ENCODE data around the gene PRKN. TPM values are rescaled to one million over a fixed set of nuclear protein-coding genes. Genes with fewer than 3 reads are reported as not detected.

Gene PRKN
- total RNA-seq, 1 experiment from 2014 or later = 0.34 TPM

GRCh38 chr6:162493917-162494316 is 233.6 kb downstream of the PRKN start:
- CTCF ChIA-PET = no interaction called here
- Histone ChIP-seq H3K9me3 (no peaks in the 10 kb centered on the region), H3K4me3 (ENCODE audit: low read depth, low read length) (no peak overlapping the region), H3K4me1 (no peaks in the 10 kb centered on the region), H3K36me3 (ENCODE audit: control insufficient read depth, insufficient read depth, low read length) (no peaks in the 10 kb centered on the region), H3K27me3 (replicated peaks; ENCODE audit: control insufficient read depth, insufficient read depth, low read length) (no peaks in the 10 kb centered on the region)
- H3K27me3 Mint-ChIP-seq (ENCODE audit: insufficient read depth, unreplicated experiment) = peaks cover 5% of the 10 kb centered on the region
- H3K9me3 Mint-ChIP-seq (ENCODE audit: unreplicated experiment) = no peaks in the 10 kb centered on the region
- no peak overlapping the region for H3K4me3 Mint-ChIP-seq (ENCODE audit: unreplicated experiment)
- intact Hi-C loops (cut with micrococcal nuclease; ENCODE audit: unreplicated experiment) = no loop called here
- BruUV-seq (replicated peaks) = no TSS peak
- H3K27ac Mint-ChIP-seq (ENCODE audit: unreplicated experiment) = no peak overlapping the region
- POLR2A ChIA-PET = no interaction called here
- H3K4me1 Mint-ChIP-seq (ENCODE audit: low read depth, unreplicated experiment) = no peaks in the 10 kb centered on the region
- no peaks in the 10 kb centered on the region for H3K36me3 Mint-ChIP-seq (ENCODE audit: insufficient read depth, unreplicated experiment)
- no peak for DNase-seq
- no peak for TF ChIP-seq CTCF (IDR thresholded peaks at IDR 0.05; ENCODE audit: insufficient read depth in 1 of 2, low read depth in 1 of 2, low read length in 1 of 2, severe bottlenecking in 1 of 2, unreplicated experiment in 1 of 2)

GRCh38 chr6:162491637-162492036 is 235.9 kb downstream of the PRKN start:
- no peaks in the 10 kb centered on the region for H3K27me3 ChIP-seq (replicated peaks; ENCODE audit: control insufficient read depth, insufficient read depth, low read length)
- H3K4me1 ChIP-seq = no peaks in the 10 kb centered on the region
- TF ChIP-seq CTCF (IDR thresholded peaks at IDR 0.05; ENCODE audit: insufficient read depth in 1 of 2, low read depth in 1 of 2, low read length in 1 of 2, severe bottlenecking in 1 of 2, unreplicated experiment in 1 of 2) = no peak
- no peaks in the 10 kb centered on the region for H3K36me3 ChIP-seq (ENCODE audit: control insufficient read depth, insufficient read depth, low read length)
- ChIA-PET CTCF (no interaction called here), POLR2A (interaction anchor here (0.5 kb wide), 1 partner anchor 57 kb away, joined by 4 read pairs; no protein-coding TSS in a partner anchor)
- DNase-seq = no peak
- intact Hi-C loops (cut with micrococcal nuclease; ENCODE audit: unreplicated experiment) = no loop called here
- no peaks in the 10 kb centered on the region for H3K9me3 ChIP-seq
- H3K27ac Mint-ChIP-seq (ENCODE audit: unreplicated experiment) = no peak overlapping the region
- no TSS peak for BruUV-seq (replicated peaks)
- H3K4me3 ChIP-seq (ENCODE audit: low read depth, low read length) = no peak overlapping the region
- H3K4me3 Mint-ChIP-seq (ENCODE audit: unreplicated experiment) = no peak overlapping the region
- H3K27me3 Mint-ChIP-seq (ENCODE audit: insufficient read depth, unreplicated experiment) = peaks cover 9% of the 10 kb centered on the region
- no peaks in the 10 kb centered on the region for H3K36me3 Mint-ChIP-seq (ENCODE audit: insufficient read depth, unreplicated experiment)
- no peaks in the 10 kb centered on the region for H3K9me3 Mint-ChIP-seq (ENCODE audit: unreplicated experiment)
- H3K4me1 Mint-ChIP-seq (ENCODE audit: low read depth, unreplicated experiment) = no peaks in the 10 kb centered on the region

GRCh38 chr6:162489101-162489976 is 238.2 kb downstream of the PRKN start:
- no TSS peak for BruUV-seq (replicated peaks)
- Histone ChIP-seq H3K27me3 (replicated peaks; ENCODE audit: control insufficient read depth, insufficient read depth, low read length) (no peaks in the 10 kb centered on the region), H3K36me3 (ENCODE audit: control insufficient read depth, insufficient read depth, low read length) (no peaks in the 10 kb centered on the region), H3K4me3 (ENCODE audit: low read depth, low read length) (no peak overlapping the region), H3K4me1 (no peaks in the 10 kb centered on the region), H3K9me3 (no peaks in the 10 kb centered on the region)
- intact Hi-C loops (cut with micrococcal nuclease; ENCODE audit: unreplicated experiment) = no loop called here
- ChIA-PET POLR2A (no interaction called here), CTCF (no interaction called here)
- DNase-seq = no peak
- no peak for TF ChIP-seq CTCF (IDR thresholded peaks at IDR 0.05; ENCODE audit: insufficient read depth in 1 of 2, low read depth in 1 of 2, low read length in 1 of 2, severe bottlenecking in 1 of 2, unreplicated experiment in 1 of 2)
- Mint-ChIP-seq H3K4me3 (ENCODE audit: unreplicated experiment) (no peak overlapping the region), H3K9me3 (ENCODE audit: unreplicated experiment) (no peaks in the 10 kb centered on the region), H3K27me3 (ENCODE audit: insufficient read depth, unreplicated experiment) (peaks cover 9% of the 10 kb centered on the region), H3K27ac (ENCODE audit: unreplicated experiment) (no peak overlapping the region), H3K4me1 (ENCODE audit: low read depth, unreplicated experiment) (no peaks in the 10 kb centered on the region), H3K36me3 (ENCODE audit: insufficient read depth, unreplicated experiment) (no peaks in the 10 kb centered on the region)
